CD4-positive, alpha-beta T cell treated with Interleukin-21 for 1 hour (primary cell): Measurements from ENCODE around the gene PYCR2.
"Not testable (repeated sequence)": the region's sequence is repeated elsewhere in the genome, so short reads cannot be mapped to it uniquely, and the experiment has no call there.

Experiments
- DNase-seq: peaks from one replicate; pipeline ENCODE4 v3.0.0-alpha.2; 2020

Gene PYCR2

GRCh38 chr1:225888898-225889601 lies 35.0 kb downstream of the PYCR2 start, which contains the start of gene LEFTY1:
Gene LEFTY1 (minus strand): TSS chr1:225889146. CDS start chr1:225889066, 80 bp downstream.
- DNase-seq, result no peak

GRCh38 chr1:225888289-225888897 lies 35.7 kb downstream of the PYCR2 start:
- no peak for DNase-seq

- DNase-seq, result not testable (repeated sequence)
Measured at GRCh38 chr1:225887554-225888288, 36.3 kb downstream of the PYCR2 start.

GRCh38 chr1:225887030-225887314 lies 37.1 kb downstream of the PYCR2 start:
- DNase-seq, result no peak

GRCh38 chr1:225886159-225887029 lies 37.7 kb downstream of the PYCR2 start:
- DNase-seq, result no peak

- DNase-seq, result no peak
Measured at GRCh38 chr1:225885336-225885735, 38.7 kb downstream of the PYCR2 start.

- DNase-seq, result no peak
Measured at GRCh38 chr1:225883616-225884265, 40.3 kb downstream of the PYCR2 start.

- DNase-seq, result no peak
Measured at GRCh38 chr1:225882694-225883615, 41.1 kb downstream of the PYCR2 start.

- peak; percentile 90 for DNase-seq
Measured at GRCh38 chr1:225881959-225882693, 41.9 kb downstream of the PYCR2 start, which contains the start of gene TMEM63A. Gene TMEM63A (minus strand): TSS chr1:225882380. CDS start chr1:225877580, 4,800 bp downstream.

GRCh38 chr1:225881081-225881958 lies 42.7 kb downstream of the PYCR2 start:
- peak; percentile 57 for DNase-seq

- no peak for DNase-seq
Measured at GRCh38 chr1:225880636-225881035, 43.4 kb downstream of the PYCR2 start.

- no peak for DNase-seq
Measured at GRCh38 chr1:225880222-225880588, 43.8 kb downstream of the PYCR2 start.

- no peak for DNase-seq
Measured at GRCh38 chr1:225879521-225880221, 44.4 kb downstream of the PYCR2 start.

- DNase-seq, result no peak
Measured at GRCh38 chr1:225878282-225878681, 45.8 kb downstream of the PYCR2 start.

GRCh38 chr1:225877580-225877979 lies 46.5 kb downstream of the PYCR2 start:
- no peak for DNase-seq

- DNase-seq, result no peak
Measured at GRCh38 chr1:225876900-225877510, 47.0 kb downstream of the PYCR2 start.

- DNase-seq, result no peak
Measured at GRCh38 chr1:225875044-225875815, 48.8 kb downstream of the PYCR2 start.

- DNase-seq, result no peak
Measured at GRCh38 chr1:225874431-225874830, 49.6 kb downstream of the PYCR2 start.
